Gastrocnemius medialis (tissue), 4 donors: ENCODE measurements around the gene RBX1.

Experiments used
- CTCF ChIP-seq, 5 experiments: fragments of 450-650 bp in 3 of 5; fragments of 200-600 bp in 2 of 5; sonication (generic) in 2 of 5; IDR thresholded peaks in 4 of 5; conservative IDR thresholded peaks in 1 of 5; 1 replicate in 4 of 5; 2 replicates in 1 of 5; pipeline ENCODE4 v1.5.1; 2016 to 2019; ENCODE audit warnings: antibody characterized with exemption in 5 of 5, mild to moderate bottlenecking in 3 of 5, moderate library complexity in 3 of 5
- POLR2A ChIP-seq, 2 donors: fragments of 450-650 bp; IDR thresholded peaks; one replicate each; pipeline ENCODE4 v1.6.1; 2017; ENCODE audit warnings: antibody characterized with exemption in 2 of 2, mild to moderate bottlenecking in 2 of 2, moderate library complexity in 2 of 2

GRCh38 chr22:40958299-40958698 is 7.1 kb downstream of the RBX1 start:
- TF ChIP-seq CTCF (IDR thresholded peaks at IDR 0.05 in 4 of 5, conservative IDR thresholded peaks at IDR 0.05 in 1 of 5): no peak
- TF ChIP-seq POLR2A (IDR thresholded peaks at IDR 0.05): no peak
